H1 (cell line): Measurements from ENCODE around the gene NEURL4.

Experiments used
- CBX5 ChIP-seq: fragments of 300-800, 300-1000 bp; sonication (generic); IDR thresholded peaks from 2 replicates; pipeline ENCODE4 v1.7.1; 2016; ENCODE audit warnings: antibody characterized with exemption, low read length, low read depth
- SP1 ChIP-seq: IDR thresholded peaks from 2 replicates; pipeline ENCODE4 v1.6.1; 2011; ENCODE audit warnings: low read depth, low read length
- ZNF274 ChIP-seq: IDR thresholded peaks from 2 replicates; pipeline ENCODE4 v1.7.0; 2012; ENCODE audit warnings: low read length, borderline replicate concordance; ENCODE audit errors: extremely low read depth
- TF ChIP-seq, protein P1 (sequence below): IDR thresholded peaks from 2 replicates; pipeline ENCODE4 v1.6.1; 2011; ENCODE audit warnings: low read depth, mild to moderate bottlenecking, low read length; ENCODE audit not compliant: insufficient read depth
- TF ChIP-seq, protein P2 (sequence below), 3 experiments: IDR thresholded peaks; 1 replicate in 2 of 3; 2 replicates in 1 of 3; pipeline versions ENCODE4 v1.5.1 to v1.6.1; 2011; ENCODE audit warnings: low read length in 3 of 3, mild to moderate bottlenecking in 3 of 3, inconsistent platforms in 2 of 3, low read depth in 1 of 3, moderate library complexity in 1 of 3; ENCODE audit not compliant: insufficient read depth in 1 of 3; ENCODE audit errors: control extremely low read depth in 1 of 3

DNA sequence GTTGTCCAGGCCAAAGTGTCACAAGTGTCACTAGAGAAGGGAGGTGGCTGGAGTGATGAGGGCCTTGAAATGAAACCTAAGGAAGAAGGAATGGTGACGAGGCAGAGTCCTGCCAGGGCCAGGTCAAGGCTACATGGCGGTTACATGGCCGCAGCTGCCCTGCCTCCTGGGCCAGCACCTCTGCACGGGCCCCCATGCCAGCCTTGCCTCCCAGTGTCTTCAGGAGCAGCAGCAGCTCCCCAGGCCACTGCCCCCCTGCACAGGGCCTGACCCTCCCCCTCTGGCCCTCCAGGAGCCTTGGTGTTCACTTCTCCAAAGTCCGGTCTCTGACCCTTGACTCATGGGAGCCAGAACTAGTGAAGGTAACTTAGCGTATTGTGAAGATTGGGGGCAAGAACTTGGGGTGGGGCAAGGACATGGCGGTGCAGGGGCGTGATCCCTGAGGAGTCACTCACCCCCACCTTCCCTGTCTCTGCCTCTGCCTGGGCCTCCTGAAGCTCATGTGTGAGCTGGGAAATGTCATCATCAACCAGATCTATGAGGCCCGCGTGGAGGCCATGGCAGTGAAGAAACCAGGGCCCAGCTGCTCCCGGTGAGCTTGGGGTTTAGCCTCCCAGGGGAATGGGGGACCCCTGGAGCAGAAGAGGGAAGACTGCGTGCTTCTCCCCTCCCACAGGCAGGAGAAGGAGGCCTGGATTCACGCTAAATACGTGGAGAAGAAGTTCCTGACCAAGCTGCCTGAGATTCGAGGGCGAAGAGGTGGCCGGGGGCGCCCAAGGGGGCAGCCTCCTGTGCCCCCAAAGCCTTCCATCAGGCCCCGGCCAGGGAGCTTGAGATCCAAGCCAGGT is 18.7 kb upstream of the NEURL4 start:
- TF ChIP-seq, protein P1, sequence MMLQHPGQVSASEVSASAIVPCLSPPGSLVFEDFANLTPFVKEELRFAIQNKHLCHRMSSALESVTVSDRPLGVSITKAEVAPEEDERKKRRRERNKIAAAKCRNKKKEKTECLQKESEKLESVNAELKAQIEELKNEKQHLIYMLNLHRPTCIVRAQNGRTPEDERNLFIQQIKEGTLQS = no peak
- TF ChIP-seq CBX5 (no peak), SP1 (no peak), ZNF274 (no peak)
- TF ChIP-seq, protein P2, sequence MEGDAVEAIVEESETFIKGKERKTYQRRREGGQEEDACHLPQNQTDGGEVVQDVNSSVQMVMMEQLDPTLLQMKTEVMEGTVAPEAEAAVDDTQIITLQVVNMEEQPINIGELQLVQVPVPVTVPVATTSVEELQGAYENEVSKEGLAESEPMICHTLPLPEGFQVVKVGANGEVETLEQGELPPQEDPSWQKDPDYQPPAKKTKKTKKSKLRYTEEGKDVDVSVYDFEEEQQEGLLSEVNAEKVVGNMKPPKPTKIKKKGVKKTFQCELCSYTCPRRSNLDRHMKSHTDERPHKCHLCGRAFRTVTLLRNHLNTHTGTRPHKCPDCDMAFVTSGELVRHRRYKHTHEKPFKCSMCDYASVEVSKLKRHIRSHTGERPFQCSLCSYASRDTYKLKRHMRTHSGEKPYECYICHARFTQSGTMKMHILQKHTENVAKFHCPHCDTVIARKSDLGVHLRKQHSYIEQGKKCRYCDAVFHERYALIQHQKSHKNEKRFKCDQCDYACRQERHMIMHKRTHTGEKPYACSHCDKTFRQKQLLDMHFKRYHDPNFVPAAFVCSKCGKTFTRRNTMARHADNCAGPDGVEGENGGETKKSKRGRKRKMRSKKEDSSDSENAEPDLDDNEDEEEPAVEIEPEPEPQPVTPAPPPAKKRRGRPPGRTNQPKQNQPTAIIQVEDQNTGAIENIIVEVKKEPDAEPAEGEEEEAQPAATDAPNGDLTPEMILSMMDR (IDR thresholded peaks at IDR 0.05; ENCODE audit: control extremely low read depth in 1 of 3, insufficient read depth in 1 of 3, low read depth in 1 of 3, low read length in 3 of 3) = no peak
